Smooth muscle cell (in vitro differentiated cells): ENCODE data around the gene FAM72C. TPM values are rescaled to one million over a fixed set of nuclear protein-coding genes. Genes with fewer than 3 reads are reported as not detected.
"Not testable (repeated sequence)": the region's sequence is repeated elsewhere in the genome, so short reads cannot be mapped to it uniquely, and the experiment has no call there.

Source experiments
- DNase-seq: peaks from one replicate; lab custom pipeline; 2025; ENCODE audit not compliant: unreplicated experiment; lab: John Stamatoyannopoulos, UW
- H2AFZ ChIP-seq: fragments of 200-600 bp; sonication (generic); 2 replicates; pipeline ENCODE4 v1.6.0; 2016; ENCODE audit warnings: antibody characterized with exemption, low read depth, mild to moderate bottlenecking
- H3F3A ChIP-seq: fragments of 200-600 bp; sonication (generic); 2 replicates; pipeline ENCODE4 v1.6.0; 2017; ENCODE audit warnings: antibody characterized with exemption, low read depth
- H3K27ac ChIP-seq: fragments of 200-600 bp; sonication (generic); 2 replicates; pipeline ENCODE4 v1.5.1; 2016; ENCODE audit warnings: low read depth, mild to moderate bottlenecking
- H3K27me3 ChIP-seq: fragments of 200-600 bp; sonication (generic); 2 replicates; pipeline ENCODE4 v1.6.1; 2016; ENCODE audit warnings: low read depth, mild to moderate bottlenecking
- H3K36me3 ChIP-seq: fragments of 200-600 bp; sonication (generic); 2 replicates; pipeline ENCODE4 v1.5.1; 2016; ENCODE audit warnings: low read depth
- H3K4me1 ChIP-seq: fragments of 200-600 bp; sonication (generic); 2 replicates; pipeline ENCODE4 v1.5.1; 2016; ENCODE audit warnings: low read depth
- H3K4me2 ChIP-seq: fragments of 200-600 bp; sonication (generic); 2 replicates; pipeline ENCODE4 v1.6.0; 2016; ENCODE audit warnings: mild to moderate bottlenecking
- H3K4me3 ChIP-seq: fragments of 200-600 bp; sonication (generic); 2 replicates; pipeline ENCODE4 v1.5.1; 2016; ENCODE audit warnings: mild to moderate bottlenecking
- H3K79me2 ChIP-seq: fragments of 200-600 bp; sonication (generic); 2 replicates; pipeline ENCODE4 v1.6.0; 2016; ENCODE audit warnings: low read depth, mild to moderate bottlenecking
- H3K9ac ChIP-seq: fragments of 200-600 bp; sonication (generic); 2 replicates; pipeline ENCODE4 v1.6.0; 2016; ENCODE audit warnings: low read depth
- H3K9me3 ChIP-seq: fragments of 200-600 bp; sonication (generic); replicated peaks from 2 replicates; pipeline ENCODE4 v1.5.1; 2016; ENCODE audit warnings: low read depth
- H4K20me1 ChIP-seq: fragments of 200-600 bp; sonication (generic); 2 replicates; pipeline ENCODE4 v1.6.0; 2016; ENCODE audit warnings: low read depth
- CTCF ChIP-seq: fragments of 200-600 bp; sonication (generic); IDR thresholded peaks from 2 replicates; pipeline ENCODE4 v1.5.1; 2017; ENCODE audit warnings: borderline replicate concordance, mild to moderate bottlenecking, antibody characterized with exemption; ENCODE audit not compliant: insufficient read depth, poor library complexity, severe bottlenecking
- WGBS: methylation state at CpG from one replicate; pipeline ENCODE4 v1.1.7; 2016; ENCODE audit warnings: low lambda C conversion rate; 5-methylcytosine and 5-hydroxymethylcytosine counted together
- polyA plus RNA-seq: library from polyadenylated mRNA; unstranded; fragments of >200 nt; fragmentation: Nextera tagmentation; extraction: Ambion mirVana; gene quantifications from 2 replicates; pipeline ENCODE4 v1.2.1, GENCODE V29; 2016
- total RNA-seq: library from RNA; depleted of rRNA; stranded (reverse); fragments of >200 nt; gene quantifications from 2 replicates; pipeline ENCODE4 v1.2.3, GENCODE V29; 2014

The FAM72C gene
- total and polyA plus RNA-seq, 2 experiments from 2014 or later = 0.51 TPM; not detected in 1

- WGBS = no CpG with 5 or more reads among the region's 1 CpG
These were observed 29.4 kb downstream of the FAM72C start for GRCh38 chr1:143942238-143942860.

DNA sequence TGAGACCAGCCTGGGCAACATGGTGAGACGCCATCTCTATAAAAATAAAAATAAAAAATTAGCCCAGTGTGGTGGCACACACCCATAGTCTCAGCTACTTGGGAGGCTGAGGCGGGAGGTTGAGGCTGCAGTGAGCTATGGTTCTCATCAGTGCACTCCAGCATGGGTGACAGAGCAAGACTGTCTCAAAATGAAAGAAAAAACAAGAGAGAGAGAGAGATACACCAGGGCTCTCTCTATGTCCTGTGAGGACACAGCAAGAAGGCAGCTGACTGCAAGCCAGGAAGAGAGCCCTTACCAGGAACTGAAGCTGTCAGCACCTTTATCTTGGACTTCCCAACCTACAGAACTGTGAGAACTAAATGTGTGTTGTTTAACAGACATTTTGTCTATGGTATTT, 32.1 kb downstream of the FAM72C start:
- H2AFZ ChIP-seq, DNase-seq, H3K4me1 ChIP-seq, H3K9me3 ChIP-seq, H3F3A ChIP-seq, H3K4me3 ChIP-seq, H3K27me3 ChIP-seq, H3K9ac ChIP-seq, H3K36me3 ChIP-seq, H3K4me2 ChIP-seq, H4K20me1 ChIP-seq, H3K27ac ChIP-seq, H3K79me2 ChIP-seq: not testable (repeated sequence)
- WGBS = no CpG with 5 or more reads among the region's 2 CpGs

More at GRCh38 chr1:143942238-143942860, 29.4 kb downstream of the FAM72C start:
- not testable (repeated sequence) for H3K4me3 ChIP-seq, H3K27ac ChIP-seq, H3K79me2 ChIP-seq, H3K27me3 ChIP-seq, H3K36me3 ChIP-seq, H3K9ac ChIP-seq, H3K4me2 ChIP-seq, H4K20me1 ChIP-seq, H3K9me3 ChIP-seq, H2AFZ ChIP-seq, H3K4me1 ChIP-seq, H3F3A ChIP-seq, DNase-seq

DNA sequence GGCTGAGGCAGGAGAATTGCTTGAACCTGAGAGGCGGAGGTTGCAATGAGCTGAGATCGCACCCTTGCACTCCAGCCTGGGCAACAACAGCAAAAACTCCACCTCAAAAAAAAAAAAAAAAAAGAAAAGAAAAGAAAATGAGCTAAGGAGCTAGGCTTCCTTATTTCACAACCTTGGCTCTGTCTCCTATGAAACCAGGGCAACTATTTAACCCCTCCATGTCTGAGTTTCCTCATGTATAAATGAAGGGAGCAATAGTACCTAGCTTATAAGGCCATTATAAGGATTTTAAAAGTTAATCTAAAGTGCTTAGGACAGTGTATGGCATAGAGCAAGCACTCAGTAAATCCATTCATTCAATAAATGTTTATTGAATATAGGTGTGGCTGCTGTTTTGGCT, 32.9 kb downstream of the FAM72C start:
- H4K20me1 ChIP-seq, H3K9ac ChIP-seq, H3K4me1 ChIP-seq, H2AFZ ChIP-seq, H3K4me2 ChIP-seq, H3K9me3 ChIP-seq, H3K27me3 ChIP-seq, H3K4me3 ChIP-seq, H3K79me2 ChIP-seq, H3F3A ChIP-seq, H3K36me3 ChIP-seq, H3K27ac ChIP-seq, DNase-seq: not testable (repeated sequence)
- no CpG with 5 or more reads among the region's 2 CpGs for WGBS

- H3K36me3 ChIP-seq, H3K27me3 ChIP-seq, H3K9ac ChIP-seq, H3K27ac ChIP-seq, DNase-seq, H3F3A ChIP-seq, H3K4me1 ChIP-seq, H3K4me3 ChIP-seq, H3K4me2 ChIP-seq, H3K9me3 ChIP-seq, H2AFZ ChIP-seq, H4K20me1 ChIP-seq, H3K79me2 ChIP-seq: not testable (repeated sequence)
- WGBS = 33% methylated on average over 6 of the region's 8 CpGs
- peak; percentile 45 for TF ChIP-seq CTCF
These were observed 35.2 kb downstream of the FAM72C start for GRCh38 chr1:143936457-143937115.

DNA sequence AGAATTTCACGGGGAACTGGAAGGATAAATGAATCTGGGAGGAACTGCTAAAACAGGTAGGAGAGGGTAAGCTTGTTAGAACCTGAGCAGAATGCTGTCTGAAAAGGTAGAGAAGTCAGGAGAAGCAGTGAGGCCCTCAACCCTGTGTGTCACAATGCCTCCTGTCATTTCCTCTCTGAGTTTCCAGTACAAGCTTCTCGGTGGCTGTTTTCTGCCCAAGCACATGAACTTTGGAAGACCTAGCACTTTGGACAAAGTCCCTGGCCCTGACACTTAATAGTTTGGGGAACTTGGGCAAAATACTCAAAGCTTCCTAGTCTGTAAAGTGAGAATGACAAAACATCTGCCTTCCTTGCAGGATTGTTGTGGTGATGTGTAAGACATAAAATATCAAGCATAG, 52.7 kb downstream of the FAM72C start:
- H3K9ac ChIP-seq, H3K4me2 ChIP-seq, H3K27me3 ChIP-seq, H4K20me1 ChIP-seq, H3K9me3 ChIP-seq, H3K36me3 ChIP-seq, H3K27ac ChIP-seq, H2AFZ ChIP-seq, H3K4me1 ChIP-seq, H3K79me2 ChIP-seq, H3F3A ChIP-seq, H3K4me3 ChIP-seq, DNase-seq: not testable (repeated sequence)
- WGBS = 100% methylated on average over 1 of the region's 2 CpGs

- H2AFZ ChIP-seq, H3K9me3 ChIP-seq, DNase-seq, H3K9ac ChIP-seq, H3K36me3 ChIP-seq, H3K4me3 ChIP-seq, H4K20me1 ChIP-seq, H3K79me2 ChIP-seq, H3K4me1 ChIP-seq, H3K27ac ChIP-seq, H3F3A ChIP-seq, H3K27me3 ChIP-seq, H3K4me2 ChIP-seq: not testable (repeated sequence)
- WGBS = 47% methylated on average over 2 of the region's 3 CpGs
These were observed 53.2 kb downstream of the FAM72C start for GRCh38 chr1:143918552-143918951.

GRCh38 chr1:143913705-143914104, 58.1 kb downstream of the FAM72C start:
- H2AFZ ChIP-seq, H3K4me1 ChIP-seq: not testable (repeated sequence)

More at GRCh38 chr1:143913705-143914104, 58.1 kb downstream of the FAM72C start:
- not testable (repeated sequence) for H3K9me3 ChIP-seq, DNase-seq, H3K27ac ChIP-seq, H3K27me3 ChIP-seq, H3K4me2 ChIP-seq, H3K4me3 ChIP-seq, H3K79me2 ChIP-seq, H3F3A ChIP-seq, H3K9ac ChIP-seq, H4K20me1 ChIP-seq, H3K36me3 ChIP-seq
- 93% methylated on average over 7 of the region's 7 CpGs for WGBS
